HFFc6 (cell line): ENCODE results near the gene MLXIPL. TPM values are rescaled to one million over a fixed set of nuclear protein-coding genes. Genes with fewer than 3 reads are reported as not detected.
A peak's percentile ranks its signal among the peaks of the same experiment; 100 is the strongest.
"Not testable (repeated sequence)": the region's sequence is repeated elsewhere in the genome, so short reads cannot be mapped to it uniquely, and the experiment has no call there.

Experiments
- DNase-seq: peaks from one replicate; pipeline ENCODE4 v3.0.0-alpha.2; 2018
- H3K27ac Mint-ChIP-seq: 2 replicates; pipeline ENCODE4 v1.8.0; 2020; ENCODE audit warnings: mild to moderate bottlenecking, mixed read lengths
- H3K27me3 Mint-ChIP-seq: 2 replicates; pipeline ENCODE4 v1.8.0; 2021; ENCODE audit warnings: mild to moderate bottlenecking, moderate library complexity, mixed read lengths; ENCODE audit not compliant: insufficient read depth
- H3K36me3 Mint-ChIP-seq: 2 replicates; pipeline ENCODE4 v1.8.0; 2021; ENCODE audit warnings: low read depth, mixed read lengths
- H3K4me1 Mint-ChIP-seq: 2 replicates; pipeline ENCODE4 v1.8.0; 2020; ENCODE audit warnings: low read depth, mixed read lengths
- H3K4me3 Mint-ChIP-seq: 2 replicates; pipeline ENCODE4 v1.8.0; 2020; ENCODE audit warnings: mild to moderate bottlenecking, moderate library complexity, mixed read lengths
- H3K9me3 Mint-ChIP-seq: 2 replicates; pipeline ENCODE4 v1.8.0; 2020; ENCODE audit warnings: mild to moderate bottlenecking, mixed read lengths
- CTCF ChIP-seq: fragments of 200-600 bp; sonication (generic); IDR thresholded peaks from 2 replicates; pipeline ENCODE4 v1.5.0; 2021; ENCODE audit warnings: antibody characterized with exemption, mild to moderate bottlenecking
- total RNA-seq, 6 experiments: library from RNA; stranded (reverse); fragmentation: NEBNext Ultra II Directional; extraction: Animal tissue kit (Norgen Biotek cat#: 25700); gene quantifications; 2 replicates in 1 of 6; 3 replicates in 5 of 6; pipeline ENCODE4 v1.2.3, GENCODE V29; 2021

Gene MLXIPL
- total RNA-seq, 6 experiments from 2014 or later, result not detected

GRCh38 chr7:73613954-73614735 lies 10.2 kb downstream of the MLXIPL start:
- Mint-ChIP-seq H3K36me3 (no peaks in the 10 kb centered on the region), H3K4me1 (peaks cover 15% of the 10 kb centered on the region), H3K27me3 (peaks cover 12% of the 10 kb centered on the region), H3K27ac (no peak overlapping the region), H3K4me3 (no peak overlapping the region), H3K9me3 (no peaks in the 10 kb centered on the region)
- TF ChIP-seq CTCF, result no peak
- no peak for DNase-seq

- Mint-ChIP-seq H3K36me3 (no peaks in the 10 kb centered on the region), H3K9me3 (no peaks in the 10 kb centered on the region), H3K4me1 (peaks cover 22% of the 10 kb centered on the region), H3K27ac (no peak overlapping the region), H3K4me3 (no peak overlapping the region), H3K27me3 (peaks cover 11% of the 10 kb centered on the region)
- peak; percentile 54 for TF ChIP-seq CTCF
- DNase-seq, result peak; percentile 26
Measured at GRCh38 chr7:73612598-73613269, 11.6 kb downstream of the MLXIPL start.

GRCh38 chr7:73611017-73611555 lies 13.2 kb downstream of the MLXIPL start:
- Mint-ChIP-seq H3K4me1 (peaks cover 22% of the 10 kb centered on the region), H3K27me3 (peaks cover 11% of the 10 kb centered on the region), H3K9me3 (no peaks in the 10 kb centered on the region), H3K4me3 (no peak overlapping the region), H3K27ac (no peak overlapping the region; the same call in 1 of the 2 replicates), H3K36me3 (no peaks in the 10 kb centered on the region)
- no peak for DNase-seq
- peak; percentile 30; the same call in 1 of the 2 replicates for TF ChIP-seq CTCF

GRCh38 chr7:73610105-73610504 lies 14.2 kb downstream of the MLXIPL start:
- DNase-seq, result no peak
- peaks cover 11% of the 10 kb centered on the region for H3K27me3 Mint-ChIP-seq
- H3K9me3 Mint-ChIP-seq, result no peaks in the 10 kb centered on the region
- H3K36me3 Mint-ChIP-seq, result no peaks in the 10 kb centered on the region
- no peak overlapping the region for H3K27ac Mint-ChIP-seq
- H3K4me1 Mint-ChIP-seq, result peaks cover 22% of the 10 kb centered on the region
- no peak for TF ChIP-seq CTCF
- no peak overlapping the region for H3K4me3 Mint-ChIP-seq

GRCh38 chr7:73607692-73607983 lies 16.7 kb downstream of the MLXIPL start:
- not testable (repeated sequence) for H3K9me3 Mint-ChIP-seq, H3K27me3 Mint-ChIP-seq, DNase-seq, H3K4me3 Mint-ChIP-seq, H3K36me3 Mint-ChIP-seq, H3K27ac Mint-ChIP-seq
- peaks cover 13% of the 10 kb centered on the region for H3K4me1 Mint-ChIP-seq
